OCI-LY1 (cell line): ENCODE measurements around the gene C2orf49.

Experiments used
- CTCF ChIP-seq: fragments of 200-600 bp; sonication (generic), shearing (Covaris generic); IDR thresholded peaks from 2 replicates; pipeline ENCODE4 v1.5.1; 2017; ENCODE audit warnings: mild to moderate bottlenecking, antibody characterized with exemption, low read length, moderate library complexity, mixed read lengths
- EZH2 ChIP-seq: fragments of 200-600 bp; sonication (generic), shearing (Covaris generic); IDR thresholded peaks from 2 replicates; pipeline ENCODE4 v1.8.0; 2017; ENCODE audit warnings: borderline replicate concordance, mixed run types, mild to moderate bottlenecking, antibody characterized with exemption, low read length, moderate library complexity, mixed read lengths

- TF ChIP-seq CTCF (no peak), EZH2 (no peak)
Observed at GRCh38 chr2:105336786-105337121, 586 bp upstream of the C2orf49 start.
